ENCODE results near the gene MUC22. TPM values are rescaled to one million over a fixed set of nuclear protein-coding genes. Genes with fewer than 3 reads are reported as not detected.

Gene MUC22
- total RNA-seq: not detected in 2 replicates

- no peak within 1 kb of the TSS for H3K27ac Mint-ChIP-seq
- POLR2A ChIA-PET: interaction anchor here (0.6 kb wide), 1 partner anchor 48 kb away, joined by 3 read pairs; no protein-coding TSS in a partner anchor
- no peak within 1 kb of the TSS for H3K4me3 Mint-ChIP-seq
- no peaks in the 10 kb centered on the region for H3K4me1 Mint-ChIP-seq
- peaks cover 5% of the 10 kb centered on the region for H3K9me3 Mint-ChIP-seq
- intact Hi-C loops (cut with micrococcal nuclease): no loop called here
- peaks cover 34% of the 10 kb centered on the region for H3K27me3 Mint-ChIP-seq
- no peaks in the 10 kb centered on the region for H3K36me3 Mint-ChIP-seq (ENCODE audit: low read depth)
- CTCF ChIA-PET: no interaction called here
- TF ChIP-seq CTCF (IDR thresholded peaks at IDR 0.05): no peak
- DNase-seq (no peak), ATAC-seq (ENCODE audit: low read depth) (no peak)
Measured at GRCh38 chr6:31010393-31011060, at the start of gene MUC22. MUC22 (plus strand) TSS chr6:31010474; CDS start chr6:31010707, 233 bp downstream.

GRCh38 chr6:30960907-30961673 lies 49.2 kb upstream of the MUC22 start:
- intact Hi-C loops (cut with micrococcal nuclease): no loop called here
- CTCF ChIA-PET: no interaction called here
- Mint-ChIP-seq H3K9me3 (no peaks in the 10 kb centered on the region), H3K4me1 (peaks cover 8% of the 10 kb centered on the region), H3K4me3 (no peak overlapping the region), H3K27ac (no peak overlapping the region), H3K27me3 (peaks cover 28% of the 10 kb centered on the region), H3K36me3 (ENCODE audit: low read depth) (no peaks in the 10 kb centered on the region)
- ATAC-seq (ENCODE audit: low read depth) (no peak), DNase-seq (no peak)
- POLR2A ChIA-PET: no interaction called here
- no peak for TF ChIP-seq CTCF (IDR thresholded peaks at IDR 0.05)

- no peak for TF ChIP-seq CTCF (IDR thresholded peaks at IDR 0.05)
- Mint-ChIP-seq H3K4me1 (no peaks in the 10 kb centered on the region), H3K9me3 (no peaks in the 10 kb centered on the region), H3K4me3 (no peak overlapping the region), H3K27ac (no peak overlapping the region), H3K27me3 (peaks cover 28% of the 10 kb centered on the region), H3K36me3 (ENCODE audit: low read depth) (no peaks in the 10 kb centered on the region)
- DNase-seq (no peak), ATAC-seq (ENCODE audit: low read depth) (no peak)
- CTCF ChIA-PET: no interaction called here
- intact Hi-C loops (cut with micrococcal nuclease): no loop called here
- POLR2A ChIA-PET: interaction anchor here (0.6 kb wide), 2 partner anchors 48 to 216 kb away, joined by 3 to 6 read pairs; partner anchors contain the start of gene MUC22
Measured at GRCh38 chr6:30962716-30963115, 47.6 kb upstream of the MUC22 start.

GRCh38 chr6:30963641-30964040 lies 46.6 kb upstream of the MUC22 start:
- no peak overlapping the region for H3K4me3 Mint-ChIP-seq
- no peaks in the 10 kb centered on the region for H3K4me1 Mint-ChIP-seq
- H3K9me3 Mint-ChIP-seq: no peaks in the 10 kb centered on the region
- ChIA-PET POLR2A (no interaction called here), CTCF (no interaction called here)
- DNase-seq (no peak), ATAC-seq (ENCODE audit: low read depth) (no peak)
- peaks cover 26% of the 10 kb centered on the region for H3K27me3 Mint-ChIP-seq
- no peak for TF ChIP-seq CTCF (IDR thresholded peaks at IDR 0.05)
- H3K36me3 Mint-ChIP-seq (ENCODE audit: low read depth): no peaks in the 10 kb centered on the region
- intact Hi-C loops (cut with micrococcal nuclease): no loop called here
- no peak overlapping the region for H3K27ac Mint-ChIP-seq

- no peak for ATAC-seq (ENCODE audit: low read depth)
- CTCF ChIA-PET: no interaction called here
- Mint-ChIP-seq H3K9me3 (no peaks in the 10 kb centered on the region), H3K4me1 (no peaks in the 10 kb centered on the region), H3K4me3 (no peak overlapping the region), H3K36me3 (ENCODE audit: low read depth) (no peaks in the 10 kb centered on the region), H3K27me3 (peaks cover 26% of the 10 kb centered on the region), H3K27ac (no peak overlapping the region)
- intact Hi-C loops (cut with micrococcal nuclease): no loop called here
- TF ChIP-seq CTCF (IDR thresholded peaks at IDR 0.05): no peak
- DNase-seq: no peak
- POLR2A ChIA-PET: no interaction called here
Measured at GRCh38 chr6:30964075-30964474, 46.2 kb upstream of the MUC22 start.

All from activated B cell treated with CpG ODN at 0.5 μM for 24 hours (primary cell).